B cell (primary cell): ENCODE results near the gene GGT6. TPM values are rescaled to one million over a fixed set of nuclear protein-coding genes. Genes with fewer than 3 reads are reported as not detected.
"Not testable (repeated sequence)": the region's sequence is repeated elsewhere in the genome, so short reads cannot be mapped to it uniquely, and the experiment has no call there.

Experiments used
- ATAC-seq: fragments of 200-7000 bp; cut with Tn5 transposase; one replicate; pipeline ENCODE4 v1.10.0; 2021; ENCODE audit warnings: low read depth, mild to moderate bottlenecking, moderate number of reproducible peaks, moderate library complexity
- CTCF ChIA-PET: fragments of 350-600 bp; sonication (Branson Sonifier 250); formaldehyde crosslinking; loops from one replicate; lab custom pipeline; 2021; ENCODE audit warnings: antibody characterized with exemption, inconsistent platforms; lab: Charles Lee
- POLR2A ChIA-PET: fragments of 350-600 bp; sonication (Branson Sonifier 250); formaldehyde crosslinking; loops from one replicate; lab custom pipeline; 2021; ENCODE audit warnings: antibody characterized with exemption; lab: Charles Lee
- DNase-seq: peaks from one replicate; pipeline ENCODE4 v3.0.0; 2013
- H2AFZ ChIP-seq: 2 replicates; pipeline ENCODE4 v1.6.1; 2012; ENCODE audit warnings: mild to moderate bottlenecking, low read depth, low read length; ENCODE audit not compliant: insufficient read depth, poor library complexity, severe bottlenecking
- H3K27ac ChIP-seq, 2 donors: 1 replicate in 1 of 2; 2 replicates in 1 of 2; pipeline ENCODE4 v1.5.1; 2012 to 2013; ENCODE audit warnings: low read length in 2 of 2, mild to moderate bottlenecking in 2 of 2, moderate library complexity in 1 of 2
- H3K27me3 ChIP-seq, 4 experiments: fragments of 200-600 bp in 1 of 4; sonication (generic) in 1 of 4; replicated peaks in 1 of 4; 1 replicate in 2 of 4; 2 replicates in 2 of 4; pipeline versions ENCODE4 v1.6.1 to v1.7.0; 2013 to 2016; ENCODE audit warnings: low read length in 3 of 4, mild to moderate bottlenecking in 2 of 4, mixed read lengths in 1 of 4, moderate library complexity in 1 of 4; ENCODE audit not compliant: insufficient read depth in 4 of 4, control insufficient read depth in 3 of 4; ENCODE audit errors: control extremely low read depth in 1 of 4
- H3K36me3 ChIP-seq, 2 experiments: replicated peaks in 1 of 2; 1 replicate in 1 of 2; 2 replicates in 1 of 2; pipeline versions ENCODE4 v1.6.1 to v1.7.1; 2013; ENCODE audit warnings: low read length in 1 of 2; ENCODE audit not compliant: insufficient read depth in 2 of 2, control insufficient read depth in 1 of 2; ENCODE audit errors: control extremely low read depth in 1 of 2, extremely low read depth in 1 of 2
- H3K4me1 ChIP-seq, 2 donors: fragments of 200-600 bp in 1 of 2; sonication (generic) in 1 of 2; 1 replicate in 1 of 2; 2 replicates in 1 of 2; pipeline versions ENCODE4 v1.5.1 to v1.6.1; 2013 to 2017; ENCODE audit warnings: low read length in 2 of 2; ENCODE audit not compliant: control insufficient read depth in 2 of 2, insufficient read depth in 2 of 2
- H3K4me2 ChIP-seq: replicated peaks from 2 replicates; pipeline ENCODE3; 2012; ENCODE audit warnings: mild to moderate bottlenecking, low read depth, low read length; ENCODE audit not compliant: poor library complexity, severe bottlenecking
- H3K4me3 ChIP-seq, 5 experiments: fragments of 200-600 bp in 1 of 5; sonication (generic) in 1 of 5; 1 replicate in 3 of 5; 2 replicates in 2 of 5; pipeline versions ENCODE4 v1.5.1 to v1.7.0; 2011 to 2016; ENCODE audit warnings: low read length in 4 of 5, mild to moderate bottlenecking in 4 of 5, low read depth in 2 of 5, control low read depth in 1 of 5, moderate library complexity in 1 of 5; ENCODE audit not compliant: insufficient read depth in 1 of 5; ENCODE audit errors: control extremely low read depth in 1 of 5, extremely low read depth in 1 of 5
- H3K79me2 ChIP-seq: fragments of 200-600 bp; sonication (generic); one replicate; pipeline ENCODE4 v1.6.0; 2016; ENCODE audit warnings: low read length; ENCODE audit not compliant: control insufficient read depth, insufficient read depth
- H3K9ac ChIP-seq: fragments of 200-600 bp; sonication (generic); 2 replicates; pipeline ENCODE4 v1.6.1; 2017; ENCODE audit warnings: mild to moderate bottlenecking, low read length, moderate library complexity
- H3K9me3 ChIP-seq, 3 donors: one replicate each; pipeline versions ENCODE4 v1.6.1 to v1.7.1; 2013; ENCODE audit warnings: low read length in 2 of 3; ENCODE audit not compliant: control insufficient read depth in 2 of 3, insufficient read depth in 1 of 3; ENCODE audit errors: control extremely low read depth in 1 of 3
- H4K20me1 ChIP-seq: 2 replicates; pipeline ENCODE4 v1.6.0; 2012; ENCODE audit warnings: mild to moderate bottlenecking, low read length; ENCODE audit not compliant: insufficient read depth, control insufficient read depth, poor library complexity, severe bottlenecking
- H3K27ac Mint-ChIP-seq: one replicate; pipeline ENCODE4 v1.8.0; 2021; ENCODE audit warnings: mixed read lengths
- H3K27me3 Mint-ChIP-seq: one replicate; pipeline ENCODE4 v1.8.0; 2021; ENCODE audit warnings: mixed read lengths
- H3K4me1 Mint-ChIP-seq: one replicate; pipeline ENCODE4 v1.8.0; 2021; ENCODE audit warnings: mixed read lengths
- H3K4me3 Mint-ChIP-seq: one replicate; pipeline ENCODE4 v1.8.0; 2021; ENCODE audit warnings: mixed read lengths
- H3K9me3 Mint-ChIP-seq: one replicate; pipeline ENCODE4 v1.8.0; 2022; ENCODE audit warnings: mixed read lengths; ENCODE audit not compliant: insufficient read depth
- EZH2 ChIP-seq: IDR thresholded peaks from 2 replicates; pipeline ENCODE4 v1.6.1; 2012; ENCODE audit warnings: borderline replicate concordance, low read depth, mild to moderate bottlenecking, moderate library complexity, low read length; ENCODE audit not compliant: insufficient read depth, poor library complexity, severe bottlenecking
- WGBS: methylation state at CpG from one replicate; pipeline ENCODE4 v1.1.5; 2013; ENCODE audit warnings: missing lambda C conversion rate; ENCODE audit not compliant: insufficient coverage; 5-methylcytosine and 5-hydroxymethylcytosine counted together
- intact Hi-C: fragments of 100-400 bp; cut with micrococcal nuclease; formaldehyde crosslinking; loops from one replicate; pipeline ENCODE4 v1.10.0; 2022
- polyA plus RNA-seq: library from polyadenylated mRNA; depleted of rRNA; stranded (reverse); fragments of >200 nt; gene quantifications from 2 replicates; pipeline ENCODE4 v1.2.3, GENCODE V29; 2012
- total RNA-seq, 2 donors: library from RNA; stranded (reverse); fragments of 120-200 nt in 1 of 2; gene quantifications; 1 replicate in 1 of 2; 2 replicates in 1 of 2; pipeline versions ENCODE4 v1.2.3 to v1.2.4, GENCODE V29; 2013 to 2022
- TF ChIP-seq, protein P1 (sequence below): fragments of 200-600 bp; IDR thresholded peaks from one replicate; pipeline ENCODE4 v1.8.0; 2022; ENCODE audit warnings: antibody characterized with exemption, mild to moderate bottlenecking

The GGT6 gene
- total and polyA plus RNA-seq, 2 donors (not counting 1 experiment from before 2014, with no cell fraction given): not detected

DNA sequence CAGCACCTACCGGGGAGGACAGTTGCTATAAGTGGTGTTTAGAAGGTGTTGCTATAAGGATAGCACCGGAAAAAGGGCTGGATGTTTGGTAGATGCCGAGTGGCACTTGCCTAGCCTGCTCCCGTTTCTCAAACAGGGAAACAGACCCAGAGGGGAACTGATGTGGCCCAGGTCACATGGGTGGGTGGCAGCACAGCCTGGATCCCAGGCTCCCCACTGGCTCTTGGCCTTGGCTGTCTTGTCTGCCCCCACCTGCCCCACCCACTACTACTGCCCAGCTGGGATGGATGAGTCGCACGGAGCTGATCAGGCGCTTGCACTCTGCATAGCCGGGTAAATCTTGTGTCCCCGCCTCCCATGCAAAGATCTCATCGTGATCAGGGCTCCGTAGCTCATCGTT is 31.2 kb upstream of the GGT6 start:
- DNase-seq (no peak), ATAC-seq (no peak)
- Histone ChIP-seq H3K4me3 (no peak overlapping the region), H3K4me1 (peaks cover 0 to 4% of the 10 kb centered on the region in 2 donors), H3K9me3 (no peaks in the 10 kb centered on the region), H3K79me2 (no peaks in the 10 kb centered on the region), H3K4me2 (no peak overlapping the region), H2AFZ (no peak overlapping the region), H4K20me1 (no peaks in the 10 kb centered on the region), H3K27me3 (peaks cover 0 to 17% (median 0%) of the 10 kb centered on the region in 4 experiments), H3K9ac (no peak overlapping the region), H3K27ac (no peak overlapping the region), H3K36me3 (no peaks in the 10 kb centered on the region)
- H3K4me1 Mint-ChIP-seq: peaks cover 3% of the 10 kb centered on the region
- H3K4me3 Mint-ChIP-seq: no peak overlapping the region
- no peak overlapping the region for H3K27ac Mint-ChIP-seq
- intact Hi-C loops: no loop called here
- CTCF ChIA-PET: no interaction called here
- 74% methylated on average over 12 of the region's 12 CpGs for WGBS
- POLR2A ChIA-PET: no interaction called here
- no peaks in the 10 kb centered on the region for H3K9me3 Mint-ChIP-seq
- TF ChIP-seq EZH2: no peak
- TF ChIP-seq, protein P1, sequence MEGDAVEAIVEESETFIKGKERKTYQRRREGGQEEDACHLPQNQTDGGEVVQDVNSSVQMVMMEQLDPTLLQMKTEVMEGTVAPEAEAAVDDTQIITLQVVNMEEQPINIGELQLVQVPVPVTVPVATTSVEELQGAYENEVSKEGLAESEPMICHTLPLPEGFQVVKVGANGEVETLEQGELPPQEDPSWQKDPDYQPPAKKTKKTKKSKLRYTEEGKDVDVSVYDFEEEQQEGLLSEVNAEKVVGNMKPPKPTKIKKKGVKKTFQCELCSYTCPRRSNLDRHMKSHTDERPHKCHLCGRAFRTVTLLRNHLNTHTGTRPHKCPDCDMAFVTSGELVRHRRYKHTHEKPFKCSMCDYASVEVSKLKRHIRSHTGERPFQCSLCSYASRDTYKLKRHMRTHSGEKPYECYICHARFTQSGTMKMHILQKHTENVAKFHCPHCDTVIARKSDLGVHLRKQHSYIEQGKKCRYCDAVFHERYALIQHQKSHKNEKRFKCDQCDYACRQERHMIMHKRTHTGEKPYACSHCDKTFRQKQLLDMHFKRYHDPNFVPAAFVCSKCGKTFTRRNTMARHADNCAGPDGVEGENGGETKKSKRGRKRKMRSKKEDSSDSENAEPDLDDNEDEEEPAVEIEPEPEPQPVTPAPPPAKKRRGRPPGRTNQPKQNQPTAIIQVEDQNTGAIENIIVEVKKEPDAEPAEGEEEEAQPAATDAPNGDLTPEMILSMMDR: no peak
- peaks cover 17% of the 10 kb centered on the region for H3K27me3 Mint-ChIP-seq

DNA sequence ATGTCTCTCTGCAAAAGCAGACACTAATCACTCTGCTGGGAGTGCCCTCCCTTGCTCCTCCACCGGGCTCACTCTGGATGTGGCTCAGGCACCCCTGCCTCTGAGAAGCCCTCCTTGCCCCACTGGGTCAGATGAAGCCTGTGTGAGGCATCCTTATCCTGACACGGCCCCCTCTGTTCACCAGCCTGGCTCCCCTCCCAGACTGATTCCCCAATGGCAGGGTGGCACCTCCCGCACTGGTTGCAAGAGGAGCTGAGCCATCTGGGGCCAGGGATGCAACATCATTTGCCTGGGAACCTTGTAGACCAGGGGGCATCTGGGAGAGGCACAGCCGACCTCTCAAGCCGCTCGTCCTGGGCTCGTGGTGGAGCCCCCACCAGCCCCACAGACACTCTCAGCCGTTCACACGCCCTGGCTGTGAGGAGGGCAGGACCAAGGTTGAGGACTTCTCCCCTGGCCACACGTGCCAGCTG is 30.6 kb upstream of the GGT6 start:
- Histone ChIP-seq H3K79me2 (no peaks in the 10 kb centered on the region), H3K4me2 (no peak overlapping the region), H3K36me3 (no peaks in the 10 kb centered on the region), H4K20me1 (no peaks in the 10 kb centered on the region), H3K4me1 (peaks cover 0 to 4% of the 10 kb centered on the region in 2 donors), H3K4me3 (no peak overlapping the region), H3K27me3 (peaks cover 0 to 14% (median 0%) of the 10 kb centered on the region in 4 experiments), H3K9me3 (no peaks in the 10 kb centered on the region), H3K9ac (no peak overlapping the region), H2AFZ (no peak overlapping the region), H3K27ac (no peak overlapping the region)
- peaks cover 22% of the 10 kb centered on the region for H3K27me3 Mint-ChIP-seq
- CTCF ChIA-PET: interaction anchor here (2.2 kb wide), 1 partner anchor 24 kb away, joined by 5 read pairs; no protein-coding TSS in a partner anchor
- DNase-seq (no peak), ATAC-seq (no peak)
- no peak overlapping the region for H3K27ac Mint-ChIP-seq
- TF ChIP-seq, protein P1: no peak
- TF ChIP-seq EZH2: no peak
- 77% methylated on average over 10 of the region's 10 CpGs for WGBS
- H3K4me3 Mint-ChIP-seq: no peak overlapping the region
- no peaks in the 10 kb centered on the region for H3K9me3 Mint-ChIP-seq
- POLR2A ChIA-PET: no interaction called here
- H3K4me1 Mint-ChIP-seq: peaks cover 3% of the 10 kb centered on the region
- intact Hi-C loops: no loop called here

DNA sequence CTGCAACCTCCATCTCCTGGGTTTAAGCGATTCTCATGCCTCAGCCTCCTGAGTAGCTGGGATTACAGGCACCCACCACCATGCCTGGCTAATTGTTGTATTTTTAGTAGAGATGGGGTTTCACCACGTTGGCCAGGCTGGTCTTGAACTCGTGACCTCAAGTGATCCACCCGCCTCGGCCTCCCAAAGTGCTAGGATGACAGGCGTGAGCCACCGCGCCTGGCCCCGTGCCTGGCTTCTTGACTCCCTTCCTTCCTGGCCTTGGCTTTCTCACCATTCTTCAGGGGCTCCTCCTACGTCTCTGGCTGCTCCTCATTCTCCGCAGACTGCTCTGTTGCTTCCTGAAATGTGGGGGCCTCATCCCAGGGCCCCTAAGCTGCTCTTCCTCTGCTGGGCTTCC is 29.7 kb upstream of the GGT6 start:
- H3K9me3 ChIP-seq, H4K20me1 ChIP-seq, H3K27ac ChIP-seq, H3K9me3 Mint-ChIP-seq, H2AFZ ChIP-seq, H3K36me3 ChIP-seq, DNase-seq, ATAC-seq, POLR2A ChIA-PET, intact Hi-C loops, H3K79me2 ChIP-seq, H3K4me2 ChIP-seq, H3K4me3 Mint-ChIP-seq, H3K9ac ChIP-seq, H3K4me1 ChIP-seq, H3K4me3 ChIP-seq, H3K4me1 Mint-ChIP-seq, H3K27ac Mint-ChIP-seq: not testable (repeated sequence)
- peaks cover 27% of the 10 kb centered on the region for H3K27me3 Mint-ChIP-seq
- CTCF ChIA-PET: interaction anchor here (2.2 kb wide), 1 partner anchor 23 kb away, joined by 5 read pairs; no protein-coding TSS in a partner anchor
- peaks cover 0 to 14% (median 4%) of the 10 kb centered on the region in 4 experiments for H3K27me3 ChIP-seq
- 84% methylated on average over 9 of the region's 11 CpGs for WGBS
